PC-9 (cell line): ENCODE results near the gene MYH2. TPM values are rescaled to one million over a fixed set of nuclear protein-coding genes. Genes with fewer than 3 reads are reported as not detected.

Source experiments
- BruUV-seq: library from RNA; stranded (reverse); fragments of 400-500 nt; replicated peaks from 2 replicates; lab custom pipeline; 2021; lab: Mats Ljungman, UMichigan
- CTCF ChIA-PET: fragments of 300-600 bp; sonication (Branson Sonifier 250); formaldehyde crosslinking; loops from one replicate; lab custom pipeline; 2022; ENCODE audit warnings: antibody characterized with exemption; lab: Charles Lee
- POLR2A ChIA-PET: fragments of 300-600 bp; sonication (Branson Sonifier 250); formaldehyde crosslinking; loops from one replicate; lab custom pipeline; 2022; ENCODE audit warnings: antibody characterized with exemption; ENCODE audit not compliant: unreplicated experiment; lab: Charles Lee
- DNase-seq, 2 experiments: peaks; one replicate each; pipeline versions ENCODE4 v3.0.0 to v3.0.0-alpha.2; 2015 to 2022; ENCODE audit warnings: mixed read lengths in 1 of 2
- H2AFZ ChIP-seq: fragments of 200-600 bp; sonication (generic); 2 replicates; pipeline ENCODE4 v1.8.1; 2017; ENCODE audit warnings: antibody characterized with exemption
- H3F3A ChIP-seq: fragments of 200-600 bp; sonication (generic); 2 replicates; pipeline ENCODE4 v1.8.1; 2017; ENCODE audit warnings: antibody characterized with exemption, mild to moderate bottlenecking, low read depth; ENCODE audit not compliant: insufficient read depth
- H3K27ac ChIP-seq: fragments of 200-600 bp; sonication (generic); 2 replicates; pipeline ENCODE4 v1.6.1; 2016; ENCODE audit warnings: mixed run types
- H3K27me3 ChIP-seq: fragments of 200-600 bp; sonication (generic); 2 replicates; pipeline ENCODE4 v1.6.1; 2016; ENCODE audit warnings: low read depth, mixed run types; ENCODE audit not compliant: insufficient read depth
- H3K36me3 ChIP-seq: fragments of 200-600 bp; sonication (generic); 2 replicates; pipeline ENCODE4 v1.6.1; 2016; ENCODE audit warnings: low read depth, mixed run types
- H3K4me1 ChIP-seq: fragments of 200-600 bp; sonication (generic); replicated peaks from 2 replicates; pipeline ENCODE4 v1.6.1; 2016; ENCODE audit warnings: mixed run types; ENCODE audit not compliant: insufficient read depth
- H3K4me2 ChIP-seq: fragments of 200-600 bp; sonication (generic); 2 replicates; pipeline ENCODE4 v1.6.1; 2017; ENCODE audit warnings: mixed run types
- H3K4me3 ChIP-seq: fragments of 200-600 bp; sonication (generic); 2 replicates; pipeline ENCODE4 v1.6.1; 2016; ENCODE audit warnings: mixed run types
- H3K79me2 ChIP-seq: fragments of 200-600 bp; sonication (generic); 2 replicates; pipeline ENCODE4 v1.6.1; 2017; ENCODE audit warnings: low read depth, mixed run types
- H3K9me2 ChIP-seq: fragments of 200-600 bp; sonication (generic); 2 replicates; pipeline ENCODE4 v1.8.1; 2017; ENCODE audit warnings: mild to moderate bottlenecking; ENCODE audit not compliant: insufficient read depth
- H3K9me3 ChIP-seq: fragments of 200-600 bp; sonication (generic); 2 replicates; pipeline ENCODE4 v1.8.1; 2016; ENCODE audit warnings: low read depth; ENCODE audit not compliant: insufficient read depth
- H4K20me1 ChIP-seq: fragments of 200-600 bp; sonication (generic); 2 replicates; pipeline ENCODE4 v1.8.1; 2017; ENCODE audit not compliant: insufficient read depth
- EZH2 ChIP-seq: fragments of 200-600 bp; sonication (generic); IDR thresholded peaks from 2 replicates; pipeline ENCODE4 v1.8.0; 2017; ENCODE audit warnings: antibody characterized with exemption, low read depth
- intact Hi-C: fragments of 100-400 bp; cut with micrococcal nuclease; formaldehyde crosslinking; loops from one replicate; pipeline ENCODE4 v1.10.0; 2022; ENCODE audit not compliant: unreplicated experiment
- total RNA-seq: library from RNA; stranded (reverse); gene quantifications from 2 replicates; pipeline ENCODE4 v1.2.3, GENCODE V29; 2021
- TF ChIP-seq, protein P1 (sequence below): fragments of 200-600 bp; sonication (generic); conservative IDR thresholded peaks from 2 replicates; pipeline ENCODE4 v1.6.1; 2017; ENCODE audit warnings: mixed run types, antibody characterized with exemption, mild to moderate bottlenecking, moderate library complexity

Gene MYH2
- total RNA-seq, 1 experiment from 2014 or later: not detected

GRCh38 chr17:10574324-10574723 lies 24.9 kb upstream of the MYH2 start:
- no peak overlapping the region for H3K4me2 ChIP-seq
- no peaks in the 10 kb centered on the region for H3F3A ChIP-seq
- POLR2A ChIA-PET: no interaction called here
- TF ChIP-seq EZH2: no peak
- TF ChIP-seq, protein P1, sequence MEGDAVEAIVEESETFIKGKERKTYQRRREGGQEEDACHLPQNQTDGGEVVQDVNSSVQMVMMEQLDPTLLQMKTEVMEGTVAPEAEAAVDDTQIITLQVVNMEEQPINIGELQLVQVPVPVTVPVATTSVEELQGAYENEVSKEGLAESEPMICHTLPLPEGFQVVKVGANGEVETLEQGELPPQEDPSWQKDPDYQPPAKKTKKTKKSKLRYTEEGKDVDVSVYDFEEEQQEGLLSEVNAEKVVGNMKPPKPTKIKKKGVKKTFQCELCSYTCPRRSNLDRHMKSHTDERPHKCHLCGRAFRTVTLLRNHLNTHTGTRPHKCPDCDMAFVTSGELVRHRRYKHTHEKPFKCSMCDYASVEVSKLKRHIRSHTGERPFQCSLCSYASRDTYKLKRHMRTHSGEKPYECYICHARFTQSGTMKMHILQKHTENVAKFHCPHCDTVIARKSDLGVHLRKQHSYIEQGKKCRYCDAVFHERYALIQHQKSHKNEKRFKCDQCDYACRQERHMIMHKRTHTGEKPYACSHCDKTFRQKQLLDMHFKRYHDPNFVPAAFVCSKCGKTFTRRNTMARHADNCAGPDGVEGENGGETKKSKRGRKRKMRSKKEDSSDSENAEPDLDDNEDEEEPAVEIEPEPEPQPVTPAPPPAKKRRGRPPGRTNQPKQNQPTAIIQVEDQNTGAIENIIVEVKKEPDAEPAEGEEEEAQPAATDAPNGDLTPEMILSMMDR: no peak
- CTCF ChIA-PET: no interaction called here
- intact Hi-C loops: no loop called here
- H3K79me2 ChIP-seq: no peaks in the 10 kb centered on the region
- DNase-seq: no peak
- BruUV-seq: no TSS peak
- no peak overlapping the region for H3K27ac ChIP-seq
- H3K27me3 ChIP-seq: peaks cover 13% of the 10 kb centered on the region
- no peaks in the 10 kb centered on the region for H4K20me1 ChIP-seq
- H3K4me1 ChIP-seq: no peaks in the 10 kb centered on the region
- H2AFZ ChIP-seq: no peak overlapping the region
- no peak overlapping the region for H3K4me3 ChIP-seq
- no peaks in the 10 kb centered on the region for H3K36me3 ChIP-seq
- H3K9me2 ChIP-seq: no peaks in the 10 kb centered on the region
- no peaks in the 10 kb centered on the region for H3K9me3 ChIP-seq

- no TSS peak for BruUV-seq
- H3K9me3 ChIP-seq: no peaks in the 10 kb centered on the region
- H4K20me1 ChIP-seq: no peaks in the 10 kb centered on the region
- H3F3A ChIP-seq: no peaks in the 10 kb centered on the region
- no peak overlapping the region for H3K4me3 ChIP-seq
- DNase-seq: no peak
- H2AFZ ChIP-seq: no peak overlapping the region
- H3K27me3 ChIP-seq: peaks cover 33% of the 10 kb centered on the region; the same call in 1 of the 2 replicates
- no peak overlapping the region for H3K4me2 ChIP-seq
- no peak for TF ChIP-seq EZH2
- TF ChIP-seq, protein P1: no peak
- POLR2A ChIA-PET: no interaction called here
- no peak overlapping the region for H3K27ac ChIP-seq
- CTCF ChIA-PET: no interaction called here
- intact Hi-C loops: no loop called here
- no peaks in the 10 kb centered on the region for H3K36me3 ChIP-seq
- no peaks in the 10 kb centered on the region for H3K79me2 ChIP-seq
- no peaks in the 10 kb centered on the region for H3K9me2 ChIP-seq
- no peaks in the 10 kb centered on the region for H3K4me1 ChIP-seq
Measured at GRCh38 chr17:10563991-10564660, 14.7 kb upstream of the MYH2 start.

DNA sequence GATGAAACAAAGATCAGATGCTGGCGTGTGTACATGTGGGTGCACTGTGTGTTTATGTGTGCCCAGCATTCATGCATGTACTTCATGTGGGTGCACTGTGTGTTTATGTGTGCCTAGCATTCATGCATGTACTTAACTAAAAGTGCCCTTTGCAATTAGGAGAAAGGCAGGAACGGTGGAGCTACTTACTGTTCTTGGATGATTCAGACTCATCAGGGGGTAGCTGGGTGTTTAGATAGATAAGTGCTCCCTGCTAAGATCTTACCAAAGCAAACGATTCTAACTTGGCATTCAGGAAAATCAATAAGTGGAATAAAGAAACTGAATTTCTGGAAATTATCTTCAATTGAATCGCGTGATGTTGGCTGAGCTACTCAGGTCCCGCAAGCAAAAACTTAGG lies 8.6 kb upstream of the MYH2 start:
- Histone ChIP-seq H3K27me3 (peaks cover 16% of the 10 kb centered on the region; the same call in 1 of the 2 replicates), H2AFZ (no peak overlapping the region), H3K27ac (no peak overlapping the region), H3K36me3 (no peaks in the 10 kb centered on the region), H3F3A (no peaks in the 10 kb centered on the region), H3K4me1 (no peaks in the 10 kb centered on the region), H3K79me2 (no peaks in the 10 kb centered on the region), H3K9me3 (no peaks in the 10 kb centered on the region), H3K4me2 (no peak overlapping the region), H3K4me3 (no peak overlapping the region), H3K9me2 (no peaks in the 10 kb centered on the region), H4K20me1 (no peaks in the 10 kb centered on the region)
- BruUV-seq: no TSS peak
- POLR2A ChIA-PET: no interaction called here
- TF ChIP-seq EZH2: no peak
- TF ChIP-seq, protein P1: no peak
- no peak for DNase-seq
- intact Hi-C loops: no loop called here
- CTCF ChIA-PET: no interaction called here
